Nephron (organoid): ENCODE measurements around the gene TNIK.
A peak's percentile ranks its signal among the peaks of the same experiment; 100 is the strongest.

Experiments
- H3K27ac Mint-ChIP-seq, 3 experiments: 2 replicates each; pipeline ENCODE4 v1.8.0; 2020; ENCODE audit warnings: mixed read lengths in 3 of 3, mild to moderate bottlenecking in 2 of 3, moderate library complexity in 1 of 3
- H3K27me3 Mint-ChIP-seq: 2 replicates; pipeline ENCODE4 v1.8.0; 2021; ENCODE audit warnings: low read depth, mild to moderate bottlenecking, moderate library complexity, mixed read lengths
- H3K36me3 Mint-ChIP-seq: 2 replicates; pipeline ENCODE4 v1.8.0; 2020; ENCODE audit warnings: low read depth, mixed read lengths
- H3K4me1 Mint-ChIP-seq: 2 replicates; pipeline ENCODE4 v1.8.0; 2020; ENCODE audit warnings: mixed read lengths
- H3K4me3 Mint-ChIP-seq, 3 experiments: 2 replicates each; pipeline ENCODE4 v1.8.0; 2020; ENCODE audit warnings: mild to moderate bottlenecking in 3 of 3, mixed read lengths in 3 of 3, moderate library complexity in 2 of 3
- H3K9me3 Mint-ChIP-seq: 2 replicates; pipeline ENCODE4 v1.8.0; 2020; ENCODE audit warnings: mixed read lengths
- CTCF ChIP-seq, 3 experiments: fragments of 200-600 bp; sonication (generic); IDR thresholded peaks; one replicate each; pipeline ENCODE4 v1.5.0; 2021; ENCODE audit warnings: antibody characterized with exemption in 3 of 3; ENCODE audit not compliant: unreplicated experiment in 3 of 3

The TNIK gene

DNA sequence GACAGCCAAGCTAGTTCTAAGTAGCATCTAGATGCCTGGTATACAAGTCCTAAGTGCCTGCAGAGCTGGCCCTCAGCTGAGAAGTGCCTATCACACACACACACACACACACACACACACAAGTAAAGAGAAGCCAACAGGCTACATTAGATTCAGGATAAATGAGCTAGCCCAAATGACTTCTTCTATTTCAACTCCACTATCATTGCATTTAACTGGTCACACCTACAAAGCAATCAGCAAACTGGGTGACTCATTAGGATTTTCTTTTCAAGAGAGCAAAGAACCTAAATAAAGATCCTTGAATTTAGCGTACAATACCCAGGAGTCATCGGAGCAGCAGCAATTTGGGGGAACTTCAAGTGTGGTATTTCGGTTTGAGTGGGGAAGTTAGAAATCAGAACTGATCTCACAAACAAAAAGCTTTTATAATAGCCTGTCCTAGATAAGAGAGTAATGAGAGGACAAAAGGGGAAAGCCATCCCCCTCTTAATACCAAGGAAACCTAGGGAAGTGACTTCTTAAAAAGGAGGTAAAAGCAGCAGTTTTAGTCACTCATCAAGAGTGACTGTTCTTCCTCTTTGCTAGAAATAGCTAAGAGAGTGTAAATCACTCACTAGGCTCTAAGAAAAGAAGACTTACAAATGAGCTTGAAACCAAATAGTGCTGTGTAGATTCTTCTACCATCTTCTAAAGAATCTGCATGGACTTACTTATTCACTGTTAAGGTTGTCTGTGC, 112.7 kb downstream of the TNIK start:
- no peak for TF ChIP-seq CTCF (IDR thresholded peaks at IDR 0.05; ENCODE audit: unreplicated experiment in 3 of 3)
- no peak overlapping the region for H3K4me3 Mint-ChIP-seq
- peaks cover 47% of the 10 kb centered on the region for H3K4me1 Mint-ChIP-seq
- H3K27ac Mint-ChIP-seq = peak overlapping the region; percentile 20 to 71 (median 37)
- H3K36me3 Mint-ChIP-seq = peaks cover 4% of the 10 kb centered on the region
- peaks cover 3% of the 10 kb centered on the region for H3K9me3 Mint-ChIP-seq
- no peaks in the 10 kb centered on the region for H3K27me3 Mint-ChIP-seq

GRCh38 chr3:171346582-171347300, 113.5 kb downstream of the TNIK start:
- Mint-ChIP-seq H3K4me1 (peaks cover 47% of the 10 kb centered on the region), H3K27me3 (no peaks in the 10 kb centered on the region), H3K36me3 (peaks cover 4% of the 10 kb centered on the region), H3K4me3 (no peak overlapping the region), H3K9me3 (peaks cover 3% of the 10 kb centered on the region), H3K27ac (peak overlapping the region; percentile 4 to 71 (median 41))
- no peak for TF ChIP-seq CTCF (IDR thresholded peaks at IDR 0.05; ENCODE audit: unreplicated experiment in 3 of 3)

GRCh38 chr3:171346019-171346418, 114.2 kb downstream of the TNIK start:
- Mint-ChIP-seq H3K36me3 (peaks cover 4% of the 10 kb centered on the region), H3K27me3 (no peaks in the 10 kb centered on the region), H3K4me1 (peaks cover 44% of the 10 kb centered on the region), H3K9me3 (peaks cover 3% of the 10 kb centered on the region), H3K27ac (peak overlapping the region in 1 of 3 experiments; percentile 1), H3K4me3 (no peak overlapping the region)
- TF ChIP-seq CTCF (IDR thresholded peaks at IDR 0.05; ENCODE audit: unreplicated experiment in 3 of 3) = no peak

DNA sequence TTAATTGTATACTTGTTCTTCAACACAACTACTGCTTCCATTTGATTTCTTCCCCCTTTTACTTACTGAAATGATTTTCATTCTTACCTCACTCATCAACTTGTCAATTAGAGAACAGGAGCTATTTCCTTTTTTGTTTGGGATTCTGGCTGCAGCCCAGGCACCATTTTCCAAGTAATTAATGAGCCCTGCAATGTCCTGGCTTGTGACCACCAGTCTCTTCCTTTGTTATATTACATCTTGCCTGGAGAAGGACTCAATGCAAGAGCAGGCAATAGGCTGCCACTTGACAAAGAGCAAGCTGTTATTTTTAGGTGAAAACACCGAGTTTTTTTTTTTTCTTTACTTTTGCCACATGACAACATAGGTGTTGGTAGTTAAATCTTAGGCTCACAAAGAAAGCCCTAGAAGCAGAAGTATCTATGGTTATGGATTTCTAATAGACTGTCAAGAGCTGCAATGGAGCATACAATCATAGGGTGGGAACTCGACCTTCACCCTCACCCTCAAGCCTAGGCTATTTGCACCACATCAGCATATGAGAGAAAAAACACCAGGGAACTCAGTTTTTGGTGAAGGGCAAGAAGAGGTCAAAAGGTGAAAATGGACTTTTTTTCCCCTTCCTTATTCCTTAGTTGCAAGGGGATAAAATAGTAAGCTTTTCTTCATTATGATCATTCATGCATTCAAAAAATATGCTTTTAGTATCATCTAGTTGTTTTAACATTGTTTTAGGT, 114.9 kb downstream of the TNIK start:
- no peak overlapping the region for H3K4me3 Mint-ChIP-seq
- no peak for TF ChIP-seq CTCF (IDR thresholded peaks at IDR 0.05; ENCODE audit: unreplicated experiment in 3 of 3)
- H3K27me3 Mint-ChIP-seq = no peaks in the 10 kb centered on the region
- peak overlapping the region in 1 of 3 experiments; percentile 1 for H3K27ac Mint-ChIP-seq
- peaks cover 3% of the 10 kb centered on the region for H3K9me3 Mint-ChIP-seq
- peaks cover 4% of the 10 kb centered on the region for H3K36me3 Mint-ChIP-seq
- peaks cover 44% of the 10 kb centered on the region for H3K4me1 Mint-ChIP-seq

DNA sequence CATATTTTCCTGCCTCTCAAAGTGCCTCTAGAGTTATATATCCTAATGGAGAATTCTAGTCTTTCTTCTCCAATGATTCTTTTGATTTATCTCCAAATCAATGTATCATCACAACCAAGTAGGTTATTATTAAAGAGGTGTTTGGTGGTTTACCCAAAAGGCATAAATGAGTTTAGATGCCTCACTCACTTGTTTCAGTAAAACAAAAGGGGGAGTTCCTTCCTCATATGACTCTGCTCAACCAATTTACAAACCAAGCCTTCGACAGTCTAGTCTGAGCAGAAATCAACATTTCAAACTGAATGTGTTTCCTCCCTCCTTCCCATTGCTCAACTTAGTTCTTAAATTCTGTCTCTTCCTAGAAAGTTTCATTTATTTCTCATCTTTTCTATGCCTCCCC, 116.5 kb downstream of the TNIK start:
- TF ChIP-seq CTCF (IDR thresholded peaks at IDR 0.05; ENCODE audit: unreplicated experiment in 3 of 3) = no peak
- H3K4me3 Mint-ChIP-seq = no peak overlapping the region
- H3K27ac Mint-ChIP-seq = no peak overlapping the region
- H3K27me3 Mint-ChIP-seq = no peaks in the 10 kb centered on the region
- H3K36me3 Mint-ChIP-seq = peaks cover 7% of the 10 kb centered on the region
- peaks cover 3% of the 10 kb centered on the region for H3K9me3 Mint-ChIP-seq
- H3K4me1 Mint-ChIP-seq = peaks cover 37% of the 10 kb centered on the region
